ENCODE data around the gene POP5. TPM values are rescaled to one million over a fixed set of nuclear protein-coding genes. Genes with fewer than 3 reads are reported as not detected.

Gene POP5
- total and polyA plus RNA-seq, 10 donors, result 28.1 to 84.1 (median 45.8) TPM

DNA sequence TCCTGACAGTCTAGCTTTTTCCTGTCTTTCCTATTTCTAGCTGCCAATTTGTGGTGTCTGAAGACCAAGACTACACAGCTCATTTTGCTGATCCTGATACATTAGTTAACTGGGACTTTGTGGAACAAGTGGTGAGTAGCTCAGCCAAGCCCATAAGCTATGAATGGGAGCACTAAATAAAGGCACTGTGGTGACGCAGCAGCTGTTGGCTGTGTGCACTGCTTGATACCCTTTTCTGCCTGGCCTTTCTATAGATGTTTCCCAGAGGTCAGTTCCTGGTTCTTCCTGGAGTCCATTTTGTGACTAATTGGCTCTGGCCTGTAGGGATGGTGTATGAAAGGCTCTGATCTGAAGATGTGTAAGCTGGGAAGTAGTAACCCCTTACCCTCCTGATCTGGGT lies 26.5 kb downstream of the POP5 start:
- Histone ChIP-seq H3K27me3 (replicated peaks in 1 of 7) (no peaks in the 10 kb centered on the region), H3K36me3 (peaks cover 2 to 100% (median 73%) of the 10 kb centered on the region in 6 donors), H3K9me3 (no peaks in the 10 kb centered on the region), H3K4me1 (peaks cover 7 to 55% (median 36%) of the 10 kb centered on the region in 6 donors), H3K27ac (peak overlapping the region in 1 of 8 donors; percentile 27), H3K4me3 (no peak overlapping the region)
- DNase-seq, result no peak
- TF ChIP-seq, protein P1, sequence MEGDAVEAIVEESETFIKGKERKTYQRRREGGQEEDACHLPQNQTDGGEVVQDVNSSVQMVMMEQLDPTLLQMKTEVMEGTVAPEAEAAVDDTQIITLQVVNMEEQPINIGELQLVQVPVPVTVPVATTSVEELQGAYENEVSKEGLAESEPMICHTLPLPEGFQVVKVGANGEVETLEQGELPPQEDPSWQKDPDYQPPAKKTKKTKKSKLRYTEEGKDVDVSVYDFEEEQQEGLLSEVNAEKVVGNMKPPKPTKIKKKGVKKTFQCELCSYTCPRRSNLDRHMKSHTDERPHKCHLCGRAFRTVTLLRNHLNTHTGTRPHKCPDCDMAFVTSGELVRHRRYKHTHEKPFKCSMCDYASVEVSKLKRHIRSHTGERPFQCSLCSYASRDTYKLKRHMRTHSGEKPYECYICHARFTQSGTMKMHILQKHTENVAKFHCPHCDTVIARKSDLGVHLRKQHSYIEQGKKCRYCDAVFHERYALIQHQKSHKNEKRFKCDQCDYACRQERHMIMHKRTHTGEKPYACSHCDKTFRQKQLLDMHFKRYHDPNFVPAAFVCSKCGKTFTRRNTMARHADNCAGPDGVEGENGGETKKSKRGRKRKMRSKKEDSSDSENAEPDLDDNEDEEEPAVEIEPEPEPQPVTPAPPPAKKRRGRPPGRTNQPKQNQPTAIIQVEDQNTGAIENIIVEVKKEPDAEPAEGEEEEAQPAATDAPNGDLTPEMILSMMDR (IDR thresholded peaks at IDR 0.05 in 8 of 11, conservative IDR thresholded peaks at IDR 0.05 in 3 of 11), result no peak
- TF ChIP-seq POLR2AphosphoS5 (IDR thresholded peaks at IDR 0.05) (no peak), POLR2A (IDR thresholded peaks at IDR 0.05) (no peak)
- intact Hi-C loops (cut with DNase I; ENCODE audit: low total_unique reads), result no loop called here
- 88 to 100% (median 92%) methylated on average over 1 of the region's 1 CpG for WGBS, 5 donors

DNA sequence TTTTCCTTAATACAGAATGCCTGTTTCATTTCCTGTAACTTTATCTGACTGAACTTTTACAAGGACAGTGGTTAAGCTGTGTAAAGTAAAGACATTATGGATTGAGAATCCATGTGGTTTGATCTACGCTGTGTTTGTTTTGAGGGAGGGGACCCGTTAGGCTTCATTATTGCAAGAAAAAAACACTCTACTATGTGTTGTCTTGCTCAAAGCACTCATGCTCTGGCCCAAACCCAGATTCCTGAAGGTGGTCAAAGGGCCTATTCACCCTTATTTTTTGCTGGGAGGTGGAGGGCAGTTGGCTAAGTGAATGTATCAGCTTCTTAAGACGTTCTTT lies 35.2 kb downstream of the POP5 start:
- intact Hi-C loops (cut with DNase I; ENCODE audit: low total_unique reads), result no loop called here
- H3K36me3 ChIP-seq, result peaks cover 0 to 99% (median 40%) of the 10 kb centered on the region in 6 donors
- TF ChIP-seq POLR2A (IDR thresholded peaks at IDR 0.05) (no peak), POLR2AphosphoS5 (IDR thresholded peaks at IDR 0.05) (no peak)
- TF ChIP-seq, protein P1 (IDR thresholded peaks at IDR 0.05 in 8 of 11, conservative IDR thresholded peaks at IDR 0.05 in 3 of 11), result no peak
- H3K4me1 ChIP-seq, result peaks cover 11 to 100% (median 83%) of the 10 kb centered on the region in 6 donors
- H3K9me3 ChIP-seq, result no peaks in the 10 kb centered on the region
- DNase-seq, result no peak
- 66 to 88% (median 78%) methylated on average over 3 of the region's 3 CpGs for WGBS, 5 donors
- H3K27ac ChIP-seq, result peak overlapping the region in 4 of 8 donors; percentile 27 to 39 (median 37)
- H3K27me3 ChIP-seq (replicated peaks in 1 of 7), result no peaks in the 10 kb centered on the region
- H3K4me3 ChIP-seq, result no peak overlapping the region

DNA sequence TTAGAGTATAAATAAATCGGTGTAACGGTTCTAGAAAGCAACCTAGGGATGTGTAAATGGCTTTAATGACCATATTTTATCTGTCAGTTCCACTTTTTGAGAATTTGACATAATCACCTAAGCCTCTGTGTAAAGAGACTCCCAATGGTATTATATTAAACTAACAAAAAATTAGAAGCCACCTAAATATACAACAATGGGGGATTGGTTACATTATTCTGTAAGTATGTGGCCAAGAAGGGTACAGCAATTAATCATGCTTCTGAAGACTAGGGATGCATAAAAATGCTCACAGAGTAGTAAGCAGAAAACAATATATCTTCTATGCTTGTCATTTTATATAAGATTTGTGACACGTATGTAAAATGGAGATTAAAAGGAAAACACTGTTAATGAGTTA lies 36.5 kb downstream of the POP5 start:
- no peak overlapping the region for H3K4me3 ChIP-seq
- peaks cover 0 to 95% (median 37%) of the 10 kb centered on the region in 6 donors for H3K36me3 ChIP-seq
- H3K4me1 ChIP-seq, result peaks cover 21 to 100% (median 84%) of the 10 kb centered on the region in 6 donors
- WGBS, 5 donors, result 83 to 87% (median 86%) methylated on average over 3 of the region's 3 CpGs
- peak overlapping the region in 1 of 8 donors; percentile 7 for H3K27ac ChIP-seq
- intact Hi-C loops (cut with DNase I; ENCODE audit: low total_unique reads), result no loop called here
- DNase-seq, result no peak
- no peaks in the 10 kb centered on the region for H3K27me3 ChIP-seq (replicated peaks in 1 of 7)
- TF ChIP-seq, protein P1 (IDR thresholded peaks at IDR 0.05 in 8 of 11, conservative IDR thresholded peaks at IDR 0.05 in 3 of 11), result no peak
- no peak for TF ChIP-seq POLR2A (IDR thresholded peaks at IDR 0.05)
- TF ChIP-seq POLR2AphosphoS5 (IDR thresholded peaks at IDR 0.05), result no peak
- no peaks in the 10 kb centered on the region for H3K9me3 ChIP-seq

DNA sequence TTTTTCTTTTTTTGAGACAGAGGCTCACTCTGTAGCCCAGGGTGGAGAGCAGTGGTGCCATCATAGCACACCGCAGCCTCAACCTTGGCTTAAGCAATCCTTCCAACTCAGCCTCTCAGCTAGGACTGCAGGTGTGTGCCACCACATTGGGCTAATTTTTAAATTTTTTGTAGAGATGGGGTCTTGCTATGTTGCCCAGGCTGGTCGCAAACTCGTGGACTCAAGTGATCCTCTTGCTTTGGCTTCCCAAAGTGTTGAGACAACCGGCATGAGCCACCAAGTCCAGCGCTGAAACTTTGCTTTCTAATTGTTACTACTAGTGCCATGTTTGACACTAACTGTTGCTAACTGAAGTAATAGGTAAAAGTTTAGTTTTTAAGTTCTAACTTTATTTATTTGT lies 39.0 kb downstream of the POP5 start:
- intact Hi-C loops (cut with DNase I; ENCODE audit: low total_unique reads), result no loop called here
- Histone ChIP-seq H3K27ac (peak overlapping the region in 4 of 8 donors; percentile 96 to 99 (median 98)), H3K4me1 (peaks cover 43 to 100% (median 93%) of the 10 kb centered on the region in 6 donors), H3K36me3 (peaks cover 0 to 86% (median 12%) of the 10 kb centered on the region in 6 donors), H3K27me3 (replicated peaks in 1 of 7) (no peaks in the 10 kb centered on the region), H3K4me3 (no peak overlapping the region), H3K9me3 (no peaks in the 10 kb centered on the region)
- 95 to 97% (median 96%) methylated on average over 5 of the region's 5 CpGs for WGBS, 5 donors
- no peak for DNase-seq
- no peak for TF ChIP-seq POLR2A (IDR thresholded peaks at IDR 0.05)
- no peak for TF ChIP-seq POLR2AphosphoS5 (IDR thresholded peaks at IDR 0.05)
- TF ChIP-seq, protein P1 (IDR thresholded peaks at IDR 0.05 in 8 of 11, conservative IDR thresholded peaks at IDR 0.05 in 3 of 11), result no peak
